Loucy (cell line): ENCODE measurements around the gene IL15RA.

Source experiments
- H2AFZ ChIP-seq: fragments of 200-600 bp; sonication (generic); 2 replicates; pipeline ENCODE4 v1.6.0; 2016; ENCODE audit warnings: antibody characterized with exemption, mild to moderate bottlenecking, low read length, moderate library complexity
- H3F3A ChIP-seq: fragments of 200-600 bp; 2 replicates; pipeline ENCODE4 v1.6.0; 2016; ENCODE audit warnings: antibody characterized with exemption, low read depth, mild to moderate bottlenecking
- H3K27me3 ChIP-seq: fragments of 200-600 bp; sonication (generic); 2 replicates; pipeline ENCODE4 v1.6.1; 2014; ENCODE audit warnings: low read length, mild to moderate bottlenecking; ENCODE audit not compliant: insufficient read depth, poor library complexity, severe bottlenecking
- H3K36me3 ChIP-seq: fragments of 200-600 bp; sonication (generic); 2 replicates; pipeline ENCODE4 v1.6.1; 2016; ENCODE audit warnings: low read length; ENCODE audit not compliant: insufficient read depth
- H3K4me1 ChIP-seq: fragments of 200-600 bp; sonication (generic); 2 replicates; pipeline ENCODE4 v1.5.1; 2014; ENCODE audit warnings: low read length, mild to moderate bottlenecking; ENCODE audit not compliant: insufficient read depth, poor library complexity, severe bottlenecking
- H3K4me2 ChIP-seq: fragments of 200-600 bp; sonication (generic); 2 replicates; pipeline ENCODE4 v1.6.0; 2014; ENCODE audit warnings: antibody characterized with exemption, low read length, low read depth, mild to moderate bottlenecking; ENCODE audit not compliant: poor library complexity, severe bottlenecking
- H3K4me3 ChIP-seq: fragments of 200-600 bp; sonication (generic); 2 replicates; pipeline ENCODE4 v1.5.1; 2014; ENCODE audit warnings: low read length, mild to moderate bottlenecking, mixed read lengths; ENCODE audit not compliant: poor library complexity, severe bottlenecking
- H3K79me2 ChIP-seq: fragments of 200-600 bp; sonication (generic); 2 replicates; pipeline ENCODE4 v1.6.1; 2014; ENCODE audit warnings: low read length; ENCODE audit not compliant: insufficient read depth
- H3K9ac ChIP-seq: fragments of 200-600 bp; sonication (generic); 2 replicates; pipeline ENCODE4 v1.6.0; 2014; ENCODE audit warnings: mild to moderate bottlenecking, low read depth, low read length, moderate library complexity; ENCODE audit not compliant: poor library complexity, severe bottlenecking
- H3K9me2 ChIP-seq: fragments of 200-600 bp; sonication (generic); replicated peaks from 2 replicates; pipeline ENCODE4 v1.6.1; 2016; ENCODE audit warnings: low read depth, low read length, mixed read lengths
- H3K9me3 ChIP-seq: fragments of 200-600 bp; sonication (generic); 2 replicates; pipeline ENCODE4 v1.6.1; 2014; ENCODE audit warnings: mild to moderate bottlenecking, antibody characterized with exemption, low read length, low read depth; ENCODE audit not compliant: insufficient read depth
- H4K20me1 ChIP-seq: fragments of 200-600 bp; sonication (generic); 2 replicates; pipeline ENCODE4 v1.6.0; 2014; ENCODE audit warnings: antibody characterized with exemption, low read length, mild to moderate bottlenecking; ENCODE audit not compliant: insufficient read depth, poor library complexity, severe bottlenecking
- EZH2phosphoT487 ChIP-seq: fragments of 200-600 bp; IDR thresholded peaks from 2 replicates; pipeline ENCODE4 v1.6.1; 2018; ENCODE audit warnings: antibody characterized with exemption, mild to moderate bottlenecking, moderate library complexity, borderline replicate concordance
- TF ChIP-seq, protein P1 (sequence below): fragments of 200-600 bp; sonication (generic); conservative IDR thresholded peaks from 2 replicates; pipeline ENCODE4 v1.5.1; 2014; ENCODE audit warnings: mild to moderate bottlenecking, antibody characterized with exemption, low read length

Gene IL15RA

DNA sequence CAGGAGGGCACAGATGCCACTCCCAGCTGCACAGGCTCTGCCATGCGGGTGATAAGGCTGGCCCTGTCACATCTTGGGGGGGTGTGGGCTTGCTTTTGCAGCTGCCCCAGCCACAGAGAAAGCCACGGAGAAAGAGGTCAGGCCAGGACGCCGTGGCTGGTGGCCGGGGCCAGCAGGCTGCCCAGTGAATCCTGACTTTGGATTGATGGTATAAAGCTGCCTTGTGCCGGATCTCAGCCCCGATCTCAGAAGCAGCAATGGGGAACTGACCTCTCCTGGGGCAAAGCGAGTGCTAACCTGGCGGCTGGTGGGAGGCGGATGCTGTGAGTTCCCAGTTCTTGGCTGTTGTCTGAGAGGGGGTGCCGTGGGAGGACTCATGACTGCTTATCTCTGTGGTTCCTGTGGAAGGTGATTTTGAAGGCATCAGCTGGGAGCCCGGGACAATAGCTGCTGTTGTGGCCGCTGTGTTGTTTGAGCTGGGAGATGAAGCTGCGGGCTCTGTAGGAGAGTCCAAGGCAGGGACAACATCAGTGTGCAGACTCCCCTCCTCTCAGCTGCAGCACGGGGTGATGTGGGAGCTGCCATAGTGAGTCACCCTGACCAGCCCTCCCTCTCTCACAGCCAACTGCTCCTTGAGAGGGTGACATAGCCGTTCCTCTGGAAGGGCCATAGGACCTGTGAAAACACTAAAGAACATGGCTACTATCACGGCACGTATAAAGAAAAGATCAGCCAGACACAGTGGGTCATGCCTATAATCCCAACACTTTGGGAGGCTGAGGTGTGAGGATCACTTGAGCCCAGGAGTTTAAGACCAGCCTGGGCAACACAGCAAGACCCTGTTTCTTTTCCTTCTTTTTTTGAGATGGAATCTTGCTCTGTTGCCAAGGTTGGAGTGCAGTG is 17.0 kb downstream of the IL15RA start:
- Histone ChIP-seq H4K20me1 (no peaks in the 10 kb centered on the region), H3K4me1 (no peaks in the 10 kb centered on the region), H3K9me2 (no peaks in the 10 kb centered on the region), H3K4me3 (no peak overlapping the region), H3K4me2 (no peak overlapping the region), H3K79me2 (no peaks in the 10 kb centered on the region), H3K36me3 (no peaks in the 10 kb centered on the region), H2AFZ (no peak overlapping the region), H3K9me3 (no peaks in the 10 kb centered on the region), H3F3A (no peaks in the 10 kb centered on the region), H3K27me3 (no peaks in the 10 kb centered on the region), H3K9ac (no peak overlapping the region)
- no peak for TF ChIP-seq EZH2phosphoT487
- TF ChIP-seq, protein P1, sequence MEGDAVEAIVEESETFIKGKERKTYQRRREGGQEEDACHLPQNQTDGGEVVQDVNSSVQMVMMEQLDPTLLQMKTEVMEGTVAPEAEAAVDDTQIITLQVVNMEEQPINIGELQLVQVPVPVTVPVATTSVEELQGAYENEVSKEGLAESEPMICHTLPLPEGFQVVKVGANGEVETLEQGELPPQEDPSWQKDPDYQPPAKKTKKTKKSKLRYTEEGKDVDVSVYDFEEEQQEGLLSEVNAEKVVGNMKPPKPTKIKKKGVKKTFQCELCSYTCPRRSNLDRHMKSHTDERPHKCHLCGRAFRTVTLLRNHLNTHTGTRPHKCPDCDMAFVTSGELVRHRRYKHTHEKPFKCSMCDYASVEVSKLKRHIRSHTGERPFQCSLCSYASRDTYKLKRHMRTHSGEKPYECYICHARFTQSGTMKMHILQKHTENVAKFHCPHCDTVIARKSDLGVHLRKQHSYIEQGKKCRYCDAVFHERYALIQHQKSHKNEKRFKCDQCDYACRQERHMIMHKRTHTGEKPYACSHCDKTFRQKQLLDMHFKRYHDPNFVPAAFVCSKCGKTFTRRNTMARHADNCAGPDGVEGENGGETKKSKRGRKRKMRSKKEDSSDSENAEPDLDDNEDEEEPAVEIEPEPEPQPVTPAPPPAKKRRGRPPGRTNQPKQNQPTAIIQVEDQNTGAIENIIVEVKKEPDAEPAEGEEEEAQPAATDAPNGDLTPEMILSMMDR: no peak

DNA sequence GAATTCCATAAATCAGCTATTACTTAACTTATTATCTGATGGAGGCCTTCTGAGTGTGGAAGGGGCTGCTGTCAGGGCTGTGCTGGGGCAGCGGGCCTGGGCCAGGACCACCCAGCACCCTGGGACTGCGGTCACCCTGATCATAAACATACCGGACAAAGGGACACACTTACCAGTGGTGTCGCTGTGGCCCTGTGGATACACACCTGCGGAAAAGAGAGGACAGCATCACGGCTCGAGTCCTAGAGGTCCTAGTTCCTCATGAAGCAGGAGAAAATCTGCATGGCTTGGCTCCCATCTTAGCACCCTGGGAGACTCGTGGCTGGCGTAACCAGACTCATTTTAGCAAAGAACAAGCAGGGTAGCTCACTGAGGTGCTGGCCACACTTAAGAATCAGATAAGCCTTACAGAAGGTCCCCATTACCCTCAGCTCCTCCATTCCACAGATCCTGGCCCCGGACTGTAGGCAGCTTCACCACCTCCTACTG is 17.7 kb downstream of the IL15RA start:
- TF ChIP-seq, protein P1: no peak
- no peak for TF ChIP-seq EZH2phosphoT487
- H3K9ac ChIP-seq: no peak overlapping the region
- H3K4me2 ChIP-seq: no peak overlapping the region

DNA sequence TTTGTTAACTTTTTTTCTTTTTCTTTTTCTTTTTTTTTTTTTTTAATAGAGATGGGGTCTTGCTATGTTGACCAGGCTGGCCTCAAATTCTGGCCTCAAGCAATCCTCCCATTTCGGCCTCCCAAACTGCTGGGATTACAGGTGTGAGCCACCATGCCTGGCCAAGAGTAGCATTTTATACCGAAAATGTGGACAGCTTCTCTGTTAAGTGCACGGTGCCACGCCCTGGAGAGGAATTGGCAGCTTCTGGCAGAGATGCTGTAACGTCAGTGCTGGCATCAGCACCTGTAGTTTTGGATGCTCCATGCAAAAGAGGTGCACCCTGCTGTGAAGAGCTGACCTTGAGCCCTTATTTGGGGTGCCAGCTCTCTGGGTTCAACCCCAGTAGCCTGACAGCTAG is 18.2 kb downstream of the IL15RA start:
- no peaks in the 10 kb centered on the region for H3K27me3 ChIP-seq
- H3K9me3 ChIP-seq: no peaks in the 10 kb centered on the region
- TF ChIP-seq, protein P1: no peak
- no peak for TF ChIP-seq EZH2phosphoT487
- no peak overlapping the region for H3K4me3 ChIP-seq
- no peaks in the 10 kb centered on the region for H3K9me2 ChIP-seq
- H3K4me2 ChIP-seq: no peak overlapping the region
- no peak overlapping the region for H3K9ac ChIP-seq
- H3K4me1 ChIP-seq: no peaks in the 10 kb centered on the region
- no peaks in the 10 kb centered on the region for H3K79me2 ChIP-seq
- H3F3A ChIP-seq: no peaks in the 10 kb centered on the region
- no peaks in the 10 kb centered on the region for H4K20me1 ChIP-seq
- H2AFZ ChIP-seq: no peak overlapping the region
- no peaks in the 10 kb centered on the region for H3K36me3 ChIP-seq

More for the DNA sequence above, 17.7 kb downstream of the IL15RA start:
- H4K20me1 ChIP-seq: no peaks in the 10 kb centered on the region
- H3F3A ChIP-seq: no peaks in the 10 kb centered on the region
- no peaks in the 10 kb centered on the region for H3K36me3 ChIP-seq
- H2AFZ ChIP-seq: no peak overlapping the region
- H3K9me2 ChIP-seq: no peaks in the 10 kb centered on the region
- H3K4me1 ChIP-seq: no peaks in the 10 kb centered on the region
- no peak overlapping the region for H3K4me3 ChIP-seq
- H3K79me2 ChIP-seq: no peaks in the 10 kb centered on the region
- no peaks in the 10 kb centered on the region for H3K9me3 ChIP-seq
- no peaks in the 10 kb centered on the region for H3K27me3 ChIP-seq
